RCC 7860 (cell line): ENCODE measurements around the gene PATJ.
"Not testable (repeated sequence)": the region's sequence is repeated elsewhere in the genome, so short reads cannot be mapped to it uniquely, and the experiment has no call there.

ENCODE experiments used
- DNase-seq: peaks from one replicate; pipeline ENCODE4 v3.0.0-alpha.2; 2015; ENCODE audit warnings: low spot score
- FAIRE-seq: peaks from 2 replicates; lab custom pipeline; 2012; peaks lifted over from hg19 to GRCh38; lab: Jason Lieb, UNC

PATJ gene

GRCh38 chr1:61818992-61819391 is 76.7 kb downstream of the PATJ start:
- no peak for FAIRE-seq
- no peak for DNase-seq

GRCh38 chr1:61819421-61819820 is 77.1 kb downstream of the PATJ start:
- FAIRE-seq (no peak), DNase-seq (no peak)

GRCh38 chr1:61825393-61825792 is 83.1 kb downstream of the PATJ start:
- no peak for DNase-seq
- FAIRE-seq, result no peak

- no peak for DNase-seq
Measured at GRCh38 chr1:61828805-61829204, 86.5 kb downstream of the PATJ start.

GRCh38 chr1:61836649-61837048 is 94.4 kb downstream of the PATJ start:
- no peak for DNase-seq
- no peak for FAIRE-seq

More at GRCh38 chr1:61828805-61829204, 86.5 kb downstream of the PATJ start:
- FAIRE-seq, result no peak

GRCh38 chr1:61837607-61838006 is 95.3 kb downstream of the PATJ start:
- not testable (repeated sequence) for FAIRE-seq, DNase-seq

GRCh38 chr1:61839679-61840078 is 97.4 kb downstream of the PATJ start:
- DNase-seq (peak; percentile 48), FAIRE-seq (peak; percentile 86)

- FAIRE-seq, result no peak
- no peak for DNase-seq
Measured at GRCh38 chr1:61842036-61842435, 99.8 kb downstream of the PATJ start.

GRCh38 chr1:61842863-61843514 is 100.7 kb downstream of the PATJ start:
- DNase-seq (no peak), FAIRE-seq (no peak)

GRCh38 chr1:61844006-61844405 is 101.7 kb downstream of the PATJ start:
- no peak for FAIRE-seq
- no peak for DNase-seq

GRCh38 chr1:61844664-61845063 is 102.4 kb downstream of the PATJ start:
- not testable (repeated sequence) for FAIRE-seq, DNase-seq

- DNase-seq, result no peak
- no peak for FAIRE-seq
Measured at GRCh38 chr1:61851235-61851634, 109.0 kb downstream of the PATJ start.

GRCh38 chr1:61851849-61852669 is 109.8 kb downstream of the PATJ start:
- DNase-seq (peak; percentile 49), FAIRE-seq (peak; percentile 86)

- FAIRE-seq, result no peak
Measured at GRCh38 chr1:61852670-61853015, 110.4 kb downstream of the PATJ start.

GRCh38 chr1:61853583-61853982 is 111.3 kb downstream of the PATJ start:
- DNase-seq, result no peak
- FAIRE-seq, result no peak

More at GRCh38 chr1:61852670-61853015, 110.4 kb downstream of the PATJ start:
- DNase-seq, result no peak

GRCh38 chr1:61864489-61864888 is 122.2 kb downstream of the PATJ start:
- DNase-seq (no peak), FAIRE-seq (no peak)

- no peak for FAIRE-seq
- no peak for DNase-seq
Measured at GRCh38 chr1:61865646-61866220, 123.5 kb downstream of the PATJ start.

GRCh38 chr1:61869691-61870109 is 127.4 kb downstream of the PATJ start:
- no peak for DNase-seq
- no peak for FAIRE-seq

GRCh38 chr1:61872206-61872605 is 129.9 kb downstream of the PATJ start:
- FAIRE-seq, result no peak
- no peak for DNase-seq

GRCh38 chr1:61873581-61873980 is 131.3 kb downstream of the PATJ start:
- FAIRE-seq, result no peak

GRCh38 chr1:61873994-61874393 is 131.7 kb downstream of the PATJ start:
- DNase-seq, result no peak
- no peak for FAIRE-seq

More at GRCh38 chr1:61873581-61873980, 131.3 kb downstream of the PATJ start:
- no peak for DNase-seq

- no peak for DNase-seq
- no peak for FAIRE-seq
Measured at GRCh38 chr1:61875198-61875597, 132.9 kb downstream of the PATJ start.
